GM18499 (cell line): ENCODE measurements around the gene ABHD12.
"Not testable (repeated sequence)": the region's sequence is repeated elsewhere in the genome, so short reads cannot be mapped to it uniquely, and the experiment has no call there.

Experiments used
- ATAC-seq: cut with Tn5 transposase; IDR thresholded peaks from one replicate; pipeline ENCODE4 v1.9.1; 2021; ENCODE audit warnings: moderate number of reproducible peaks; ENCODE audit not compliant: insufficient read depth, unreplicated experiment

ABHD12 gene

GRCh38 chr20:25390538-25391528 lies at the start of gene ABHD12:
ABHD12 (minus strand) TSS chr20:25390835; CDS start chr20:25390703, 132 bp downstream.
- ATAC-seq: peak; percentile 82

- ATAC-seq: no peak
Measured at GRCh38 chr20:25439328-25439727, 48.7 kb upstream of the ABHD12 start.

- no peak for ATAC-seq
Measured at GRCh38 chr20:25437153-25437581, 46.5 kb upstream of the ABHD12 start.

- ATAC-seq: no peak
Measured at GRCh38 chr20:25424536-25424935, 33.9 kb upstream of the ABHD12 start.

GRCh38 chr20:25422032-25422431 lies 31.4 kb upstream of the ABHD12 start:
- ATAC-seq: no peak

GRCh38 chr20:25421102-25421501 lies 30.5 kb upstream of the ABHD12 start:
- no peak for ATAC-seq

GRCh38 chr20:25418776-25419175 lies 28.1 kb upstream of the ABHD12 start:
- ATAC-seq: no peak

GRCh38 chr20:25408890-25409289 lies 18.3 kb upstream of the ABHD12 start:
- no peak for ATAC-seq

- no peak for ATAC-seq
Measured at GRCh38 chr20:25408170-25408547, 17.5 kb upstream of the ABHD12 start.

- peak; percentile 64 for ATAC-seq
Measured at GRCh38 chr20:25407311-25408169, 16.9 kb upstream of the ABHD12 start, which contains the start of gene GINS1. GINS1 (plus strand) TSS chr20:25407673; CDS start chr20:25407821, 148 bp downstream.

- no peak for ATAC-seq
Measured at GRCh38 chr20:25402583-25402982, 11.9 kb upstream of the ABHD12 start.

- not testable (repeated sequence) for ATAC-seq
Measured at GRCh38 chr20:25400291-25400732, 9.7 kb upstream of the ABHD12 start.

GRCh38 chr20:25399037-25399430 lies 8.4 kb upstream of the ABHD12 start:
- ATAC-seq: no peak

- no peak for ATAC-seq
Measured at GRCh38 chr20:25398376-25399036, 7.9 kb upstream of the ABHD12 start.

- no peak for ATAC-seq
Measured at GRCh38 chr20:25397821-25398220, 7.2 kb upstream of the ABHD12 start.

GRCh38 chr20:25397096-25397495 lies 6.5 kb upstream of the ABHD12 start:
- ATAC-seq: no peak

GRCh38 chr20:25394996-25395395 lies 4.4 kb upstream of the ABHD12 start:
- ATAC-seq: no peak

- ATAC-seq: no peak
Measured at GRCh38 chr20:25394276-25394675, 3.6 kb upstream of the ABHD12 start.

GRCh38 chr20:25389858-25390537 lies 637 bp downstream of the ABHD12 start:
- ATAC-seq: peak; percentile 5

- no peak for ATAC-seq
Measured at GRCh38 chr20:25389401-25389857, 1.2 kb downstream of the ABHD12 start.
